ENCODE data around the gene GRB10.

GRCh38 chr7:50584386-50584785 lies 198.3 kb downstream of the GRB10 start:
- TF ChIP-seq EZH2 (IDR thresholded peaks at IDR 0.05; ENCODE audit: borderline replicate concordance, low read depth, low read length, severe bottlenecking) (no peak), CTCF (IDR thresholded peaks at IDR 0.05; ENCODE audit: borderline replicate concordance, extremely low read depth, low read length, poor library complexity, severe bottlenecking) (no peak)
